Peyer's patch (tissue), 4 donors: ENCODE measurements around the gene HAGHL. TPM values are rescaled to one million over a fixed set of nuclear protein-coding genes. Genes with fewer than 3 reads are reported as not detected.
"Not testable (repeated sequence)": the region's sequence is repeated elsewhere in the genome, so short reads cannot be mapped to it uniquely, and the experiment has no call there.

Experiments used
- DNase-seq, 3 donors: peaks; one replicate each; pipeline ENCODE4 v3.0.0-alpha.2; 2017 to 2019
- H3K27ac ChIP-seq, 4 donors: fragments of 200-600 bp; sonication (generic); one replicate each; pipeline ENCODE4 v1.5.1; 2016 to 2019
- H3K27me3 ChIP-seq, 2 donors: fragments of 200-600 bp; sonication (generic); one replicate each; pipeline ENCODE4 v1.5.1; 2019
- H3K36me3 ChIP-seq, 3 donors: fragments of 200-600 bp; sonication (generic); one replicate each; pipeline ENCODE4 v1.5.1; 2016 to 2019
- H3K4me1 ChIP-seq, 4 donors: fragments of 200-600 bp; sonication (generic); one replicate each; pipeline ENCODE4 v1.5.1; 2016 to 2019
- H3K4me3 ChIP-seq, 4 donors: fragments of 200-600 bp; sonication (generic); 1 replicate in 3 of 4; 2 replicates in 1 of 4; pipeline ENCODE4 v1.5.1; 2016 to 2019; ENCODE audit warnings: mild to moderate bottlenecking in 1 of 4
- H3K9me3 ChIP-seq, 4 donors: fragments of 200-600 bp; sonication (generic); one replicate each; pipeline ENCODE4 v1.5.1; 2016 to 2019; ENCODE audit warnings: mild to moderate bottlenecking in 1 of 4
- CTCF ChIP-seq, 6 experiments: fragments of 450-650 bp in 4 of 6; fragments of 200-600 bp in 2 of 6; sonication (generic) in 1 of 6; IDR thresholded peaks; one replicate each; pipeline ENCODE4 v1.5.1; 2017 to 2019; ENCODE audit warnings: antibody characterized with exemption in 6 of 6, mild to moderate bottlenecking in 3 of 6, moderate library complexity in 1 of 6
- POLR2A ChIP-seq, 2 donors: fragments of 450-650 bp; IDR thresholded peaks; one replicate each; pipeline ENCODE4 v1.5.1; 2017; ENCODE audit warnings: antibody characterized with exemption in 2 of 2, mild to moderate bottlenecking in 2 of 2, moderate library complexity in 2 of 2
- total RNA-seq, 4 donors: library from RNA; depleted of rRNA; stranded (reverse); fragments of >200 nt; gene quantifications; one replicate each; pipeline ENCODE4 v1.1.0, GENCODE V29; 2016

Gene HAGHL
- total RNA-seq, 4 donors from 2014 or later: 0.53 to 42.9 (median 3.4) TPM

DNA sequence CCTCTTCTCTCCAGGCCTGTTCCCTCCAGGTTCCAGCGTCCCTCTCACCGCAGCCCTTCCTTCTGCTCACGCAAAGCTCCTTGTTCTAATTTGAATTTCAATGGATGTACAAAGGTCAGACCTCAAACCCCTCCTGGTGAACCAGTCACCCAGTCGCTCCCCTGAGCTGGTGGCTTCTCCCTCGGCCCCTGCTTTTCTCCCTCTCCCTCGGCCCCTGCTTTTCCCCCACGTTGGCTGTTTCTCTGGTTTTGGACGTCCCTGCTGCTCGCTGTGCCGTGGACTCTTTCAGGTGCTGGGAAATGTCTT, 25.1 kb downstream of the HAGHL start:
- DNase-seq: no peak
- Histone ChIP-seq H3K27me3 (no peaks in the 10 kb centered on the region), H3K27ac (no peak overlapping the region)

GRCh38 chr16:754121-754607, 27.3 kb downstream of the HAGHL start:
- H3K4me1 ChIP-seq, H3K27ac ChIP-seq, H3K36me3 ChIP-seq, H3K27me3 ChIP-seq, H3K9me3 ChIP-seq, DNase-seq, H3K4me3 ChIP-seq: not testable (repeated sequence)

More for the DNA sequence above, 25.1 kb downstream of the HAGHL start:
- no peak for TF ChIP-seq POLR2A (IDR thresholded peaks at IDR 0.05)
- TF ChIP-seq CTCF (IDR thresholded peaks at IDR 0.05): no peak
- H3K4me3 ChIP-seq: no peak overlapping the region
- no peaks in the 10 kb centered on the region for H3K4me1 ChIP-seq
- H3K9me3 ChIP-seq: no peaks in the 10 kb centered on the region
- no peaks in the 10 kb centered on the region for H3K36me3 ChIP-seq

DNA sequence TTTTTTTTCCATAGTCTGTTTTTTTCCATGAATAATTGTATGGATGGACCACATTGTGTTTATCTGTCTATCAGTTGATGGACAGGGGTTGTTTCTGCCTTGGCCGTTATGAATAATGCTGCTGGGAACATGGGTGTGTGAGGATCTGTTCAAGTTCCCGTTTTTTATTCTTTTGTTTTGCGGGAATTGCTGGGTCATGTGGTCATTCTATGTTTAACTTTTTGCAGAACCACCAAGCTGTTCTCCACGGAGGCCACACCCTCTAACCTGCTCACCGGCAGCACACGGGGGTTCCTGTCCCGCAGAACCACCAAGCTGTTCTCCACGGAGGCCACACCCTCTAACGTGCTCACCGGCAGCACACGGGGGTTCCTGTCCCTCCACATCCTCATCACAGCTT, 27.8 kb downstream of the HAGHL start:
- Histone ChIP-seq H3K36me3 (no peaks in the 10 kb centered on the region), H3K4me3 (no peak overlapping the region), H3K27me3 (no peaks in the 10 kb centered on the region), H3K27ac (no peak overlapping the region), H3K9me3 (no peaks in the 10 kb centered on the region), H3K4me1 (no peaks in the 10 kb centered on the region)
- TF ChIP-seq CTCF (IDR thresholded peaks at IDR 0.05) (no peak), POLR2A (IDR thresholded peaks at IDR 0.05) (no peak)
- DNase-seq: no peak

GRCh38 chr16:756428-756827, 29.5 kb downstream of the HAGHL start:
- Histone ChIP-seq H3K27me3 (no peaks in the 10 kb centered on the region), H3K9me3 (no peaks in the 10 kb centered on the region), H3K4me3 (no peak overlapping the region), H3K4me1 (no peaks in the 10 kb centered on the region), H3K36me3 (no peaks in the 10 kb centered on the region), H3K27ac (no peak overlapping the region)
- no peak for DNase-seq
- no peak for TF ChIP-seq POLR2A (IDR thresholded peaks at IDR 0.05)
- no peak for TF ChIP-seq CTCF (IDR thresholded peaks at IDR 0.05)

- no peak for DNase-seq
- Histone ChIP-seq H3K36me3 (no peaks in the 10 kb centered on the region), H3K4me3 (no peak overlapping the region), H3K4me1 (no peaks in the 10 kb centered on the region), H3K9me3 (no peaks in the 10 kb centered on the region), H3K27ac (no peak overlapping the region), H3K27me3 (no peaks in the 10 kb centered on the region)
- TF ChIP-seq CTCF (IDR thresholded peaks at IDR 0.05) (no peak), POLR2A (IDR thresholded peaks at IDR 0.05) (no peak)
Measured at GRCh38 chr16:759110-759910, 32.4 kb downstream of the HAGHL start.

- no peaks in the 10 kb centered on the region for H3K27me3 ChIP-seq
- TF ChIP-seq CTCF (IDR thresholded peaks at IDR 0.05): no peak
- no peak for TF ChIP-seq POLR2A (IDR thresholded peaks at IDR 0.05)
- H3K9me3 ChIP-seq: no peaks in the 10 kb centered on the region
- no peaks in the 10 kb centered on the region for H3K36me3 ChIP-seq
- DNase-seq: no peak
- H3K4me3 ChIP-seq: no peak overlapping the region
- H3K4me1 ChIP-seq: no peaks in the 10 kb centered on the region
- H3K27ac ChIP-seq: no peak overlapping the region
Measured at GRCh38 chr16:760065-760464, 33.2 kb downstream of the HAGHL start.
